Panc1 (cell line): ENCODE data around the gene NRP2.

Experiments used
- POLR2AphosphoS5 ChIP-seq: IDR thresholded peaks from 2 replicates; pipeline ENCODE4 v1.6.1; 2012; ENCODE audit warnings: mild to moderate bottlenecking, low read depth, low read length, moderate library complexity
- TCF7L2 ChIP-seq: IDR thresholded peaks from 2 replicates; pipeline ENCODE4 v1.6.1; 2011; ENCODE audit warnings: mild to moderate bottlenecking, low read depth, low read length, inconsistent platforms
- TF ChIP-seq, protein P1 (sequence below): fragments of 450-650 bp; IDR thresholded peaks from 2 replicates; pipeline ENCODE4 v1.5.1; 2017; ENCODE audit warnings: mild to moderate bottlenecking
- TF ChIP-seq, protein P2 (sequence below), 2 experiments: IDR thresholded peaks; 2 replicates each; pipeline ENCODE4 v1.6.1; 2011 to 2012; ENCODE audit warnings: low read depth in 2 of 2, control low read depth in 1 of 2, low read length in 1 of 2, mild to moderate bottlenecking in 1 of 2, moderate library complexity in 1 of 2; ENCODE audit not compliant: insufficient read depth in 1 of 2

DNA sequence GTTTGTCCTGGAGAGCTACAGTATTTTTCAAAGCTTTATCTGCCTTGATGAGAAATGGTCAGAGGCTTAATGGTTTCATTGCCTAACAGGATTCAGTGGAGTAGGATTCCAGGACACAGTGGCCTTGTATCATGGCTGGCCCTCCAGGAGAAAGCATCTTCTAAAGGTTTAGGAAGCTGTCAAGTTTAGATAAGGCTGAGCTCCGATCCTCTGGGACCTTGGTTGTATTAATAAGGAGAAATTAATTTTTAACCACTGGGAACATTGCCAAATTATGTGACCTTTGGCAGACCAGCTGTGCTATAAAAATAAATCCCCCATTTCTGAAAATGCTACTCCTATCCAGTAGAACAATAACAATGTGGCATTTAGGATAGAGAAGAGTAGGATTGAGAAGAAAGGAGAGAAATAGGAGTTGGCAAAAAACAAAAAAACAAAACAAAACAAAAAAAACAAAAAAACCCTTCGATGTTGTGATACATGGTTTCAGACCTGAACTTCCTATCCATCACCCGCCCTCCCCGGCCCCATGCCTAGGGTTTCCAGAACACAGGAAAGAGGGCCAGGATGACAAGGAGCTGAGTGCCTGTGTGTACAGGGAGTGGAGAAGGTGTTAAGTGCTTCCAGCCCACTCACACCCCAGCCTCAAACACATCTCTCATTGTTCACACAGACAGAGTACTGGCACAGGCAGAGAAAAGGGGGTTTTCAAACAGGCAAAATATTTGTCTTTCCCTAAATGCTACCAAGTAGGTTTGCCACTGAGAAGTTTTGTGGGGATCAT is 6.3 kb downstream of the NRP2 start:
- TF ChIP-seq, protein P1, sequence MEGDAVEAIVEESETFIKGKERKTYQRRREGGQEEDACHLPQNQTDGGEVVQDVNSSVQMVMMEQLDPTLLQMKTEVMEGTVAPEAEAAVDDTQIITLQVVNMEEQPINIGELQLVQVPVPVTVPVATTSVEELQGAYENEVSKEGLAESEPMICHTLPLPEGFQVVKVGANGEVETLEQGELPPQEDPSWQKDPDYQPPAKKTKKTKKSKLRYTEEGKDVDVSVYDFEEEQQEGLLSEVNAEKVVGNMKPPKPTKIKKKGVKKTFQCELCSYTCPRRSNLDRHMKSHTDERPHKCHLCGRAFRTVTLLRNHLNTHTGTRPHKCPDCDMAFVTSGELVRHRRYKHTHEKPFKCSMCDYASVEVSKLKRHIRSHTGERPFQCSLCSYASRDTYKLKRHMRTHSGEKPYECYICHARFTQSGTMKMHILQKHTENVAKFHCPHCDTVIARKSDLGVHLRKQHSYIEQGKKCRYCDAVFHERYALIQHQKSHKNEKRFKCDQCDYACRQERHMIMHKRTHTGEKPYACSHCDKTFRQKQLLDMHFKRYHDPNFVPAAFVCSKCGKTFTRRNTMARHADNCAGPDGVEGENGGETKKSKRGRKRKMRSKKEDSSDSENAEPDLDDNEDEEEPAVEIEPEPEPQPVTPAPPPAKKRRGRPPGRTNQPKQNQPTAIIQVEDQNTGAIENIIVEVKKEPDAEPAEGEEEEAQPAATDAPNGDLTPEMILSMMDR, result no peak
- TF ChIP-seq, protein P2, sequence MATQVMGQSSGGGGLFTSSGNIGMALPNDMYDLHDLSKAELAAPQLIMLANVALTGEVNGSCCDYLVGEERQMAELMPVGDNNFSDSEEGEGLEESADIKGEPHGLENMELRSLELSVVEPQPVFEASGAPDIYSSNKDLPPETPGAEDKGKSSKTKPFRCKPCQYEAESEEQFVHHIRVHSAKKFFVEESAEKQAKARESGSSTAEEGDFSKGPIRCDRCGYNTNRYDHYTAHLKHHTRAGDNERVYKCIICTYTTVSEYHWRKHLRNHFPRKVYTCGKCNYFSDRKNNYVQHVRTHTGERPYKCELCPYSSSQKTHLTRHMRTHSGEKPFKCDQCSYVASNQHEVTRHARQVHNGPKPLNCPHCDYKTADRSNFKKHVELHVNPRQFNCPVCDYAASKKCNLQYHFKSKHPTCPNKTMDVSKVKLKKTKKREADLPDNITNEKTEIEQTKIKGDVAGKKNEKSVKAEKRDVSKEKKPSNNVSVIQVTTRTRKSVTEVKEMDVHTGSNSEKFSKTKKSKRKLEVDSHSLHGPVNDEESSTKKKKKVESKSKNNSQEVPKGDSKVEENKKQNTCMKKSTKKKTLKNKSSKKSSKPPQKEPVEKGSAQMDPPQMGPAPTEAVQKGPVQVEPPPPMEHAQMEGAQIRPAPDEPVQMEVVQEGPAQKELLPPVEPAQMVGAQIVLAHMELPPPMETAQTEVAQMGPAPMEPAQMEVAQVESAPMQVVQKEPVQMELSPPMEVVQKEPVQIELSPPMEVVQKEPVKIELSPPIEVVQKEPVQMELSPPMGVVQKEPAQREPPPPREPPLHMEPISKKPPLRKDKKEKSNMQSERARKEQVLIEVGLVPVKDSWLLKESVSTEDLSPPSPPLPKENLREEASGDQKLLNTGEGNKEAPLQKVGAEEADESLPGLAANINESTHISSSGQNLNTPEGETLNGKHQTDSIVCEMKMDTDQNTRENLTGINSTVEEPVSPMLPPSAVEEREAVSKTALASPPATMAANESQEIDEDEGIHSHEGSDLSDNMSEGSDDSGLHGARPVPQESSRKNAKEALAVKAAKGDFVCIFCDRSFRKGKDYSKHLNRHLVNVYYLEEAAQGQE (IDR thresholded peaks at IDR 0.05; ENCODE audit: insufficient read depth in 1 of 2, low read depth in 2 of 2, low read length in 1 of 2), result no peak
- TF ChIP-seq POLR2AphosphoS5, result no peak
- TF ChIP-seq TCF7L2, result no peak
